Middle frontal gyrus (tissue), 1 donor: ENCODE measurements around the gene CCHCR1.

Experiments used
- DNase-seq: peaks from one replicate; pipeline ENCODE4 v3.0.0-alpha.2; 2015; ENCODE audit warnings: low spot score; ENCODE audit errors: extremely low spot score

The CCHCR1 gene

GRCh38 chr6:31130751-31131150 is 26.9 kb downstream of the CCHCR1 start:
- DNase-seq: no peak

GRCh38 chr6:31129130-31129529 is 28.5 kb downstream of the CCHCR1 start:
- DNase-seq: no peak

GRCh38 chr6:31128093-31128676 is 29.4 kb downstream of the CCHCR1 start:
- no peak for DNase-seq

GRCh38 chr6:31126396-31127175 is 31.0 kb downstream of the CCHCR1 start:
- no peak for DNase-seq

- DNase-seq: no peak
Observed at GRCh38 chr6:31125586-31126363, 31.8 kb downstream of the CCHCR1 start.

- DNase-seq: no peak
Observed at GRCh38 chr6:31125162-31125561, 32.4 kb downstream of the CCHCR1 start.

- no peak for DNase-seq
Observed at GRCh38 chr6:31122791-31123706, 34.6 kb downstream of the CCHCR1 start.

- no peak for DNase-seq
Observed at GRCh38 chr6:31121131-31121790, 36.3 kb downstream of the CCHCR1 start.

- DNase-seq: no peak
Observed at GRCh38 chr6:31120151-31120915, 37.3 kb downstream of the CCHCR1 start, which contains the start of gene CDSN. Gene CDSN (minus strand): TSS chr6:31120446. CDS start chr6:31120419, 27 bp downstream.

GRCh38 chr6:31118178-31118577 is 39.4 kb downstream of the CCHCR1 start:
- no peak for DNase-seq

- DNase-seq: no peak
Observed at GRCh38 chr6:31116661-31117385, 40.8 kb downstream of the CCHCR1 start.

GRCh38 chr6:31115941-31116560 is 41.6 kb downstream of the CCHCR1 start:
- DNase-seq: no peak

GRCh38 chr6:31114970-31115849 is 42.4 kb downstream of the CCHCR1 start:
- no peak for DNase-seq

- no peak for DNase-seq
Observed at GRCh38 chr6:31114541-31114878, 43.1 kb downstream of the CCHCR1 start, which contains the start of gene PSORS1C1. Gene PSORS1C1 (plus strand): TSS chr6:31114800. CDS start chr6:31129633, 14,833 bp downstream.

- no peak for DNase-seq
Observed at GRCh38 chr6:31113861-31114540, 43.6 kb downstream of the CCHCR1 start.

- DNase-seq: no peak
Observed at GRCh38 chr6:31112478-31112877, 45.1 kb downstream of the CCHCR1 start, which contains the start of gene C6orf15. Gene C6orf15 (minus strand): TSS chr6:31112575. CDS start chr6:31112555, 20 bp downstream.

GRCh38 chr6:31111712-31112111 is 45.9 kb downstream of the CCHCR1 start:
- no peak for DNase-seq
